Activated naive CD8-positive, alpha-beta T cell treated with anti-CD3 and anti-CD28 coated beads, Interleukin-2, amount 10 ng/mL, durations not matched to agents 7 days and 5 days (primary cell): ENCODE measurements around the gene MRPS18B. TPM values are rescaled to one million over a fixed set of nuclear protein-coding genes. Genes with fewer than 3 reads are reported as not detected.
"Not testable (repeated sequence)": the region's sequence is repeated elsewhere in the genome, so short reads cannot be mapped to it uniquely, and the experiment has no call there.

Experiments
- ATAC-seq: fragments of 150-1000 bp; cut with Tn5 transposase; one replicate; pipeline ENCODE4 v1.10.0; 2021; ENCODE audit warnings: low read depth, moderate library complexity
- POLR2A ChIA-PET: fragments of 350-600 bp; sonication (Branson Sonifier 250); formaldehyde crosslinking; loops from one replicate; lab custom pipeline; 2021; ENCODE audit warnings: antibody characterized with exemption; lab: Charles Lee
- DNase-seq: peaks from one replicate; pipeline ENCODE4 v3.0.0; 2021
- H3K27ac Mint-ChIP-seq: one replicate; pipeline ENCODE4 v1.8.0; 2022; ENCODE audit warnings: mild to moderate bottlenecking, mixed read lengths
- H3K27me3 Mint-ChIP-seq: one replicate; pipeline ENCODE4 v1.8.0; 2022; ENCODE audit warnings: mild to moderate bottlenecking, moderate library complexity, mixed read lengths
- H3K36me3 Mint-ChIP-seq: one replicate; pipeline ENCODE4 v1.8.0; 2021; ENCODE audit warnings: mild to moderate bottlenecking, mixed read lengths
- H3K4me1 Mint-ChIP-seq: one replicate; pipeline ENCODE4 v1.8.0; 2021; ENCODE audit warnings: mixed read lengths
- H3K4me3 Mint-ChIP-seq: one replicate; pipeline ENCODE4 v1.8.0; 2022; ENCODE audit warnings: mild to moderate bottlenecking, moderate library complexity, mixed read lengths
- H3K9me3 Mint-ChIP-seq: one replicate; pipeline ENCODE4 v1.8.0; 2021; ENCODE audit warnings: mixed read lengths
- total RNA-seq, 2 experiments: library from RNA; stranded (reverse); gene quantifications; one replicate each; pipeline ENCODE4 v1.2.3, GENCODE V29; 2021

MRPS18B gene
- total RNA-seq, 2 experiments from 2014 or later, result 43.8 to 44.5 TPM

- Mint-ChIP-seq H3K4me3 (no peak overlapping the region), H3K27me3 (no peaks in the 10 kb centered on the region), H3K27ac (no peak overlapping the region), H3K9me3 (no peaks in the 10 kb centered on the region), H3K36me3 (peaks cover 39% of the 10 kb centered on the region), H3K4me1 (peaks cover 10% of the 10 kb centered on the region)
- POLR2A ChIA-PET, result interaction anchor here (1.1 kb wide), 1 partner anchor 14 kb away, joined by 3 read pairs; no protein-coding TSS in a partner anchor
- no peak for ATAC-seq
- DNase-seq, result no peak
These were observed 37.4 kb downstream of the MRPS18B start for GRCh38 chr6:30654798-30655742.

DNA sequence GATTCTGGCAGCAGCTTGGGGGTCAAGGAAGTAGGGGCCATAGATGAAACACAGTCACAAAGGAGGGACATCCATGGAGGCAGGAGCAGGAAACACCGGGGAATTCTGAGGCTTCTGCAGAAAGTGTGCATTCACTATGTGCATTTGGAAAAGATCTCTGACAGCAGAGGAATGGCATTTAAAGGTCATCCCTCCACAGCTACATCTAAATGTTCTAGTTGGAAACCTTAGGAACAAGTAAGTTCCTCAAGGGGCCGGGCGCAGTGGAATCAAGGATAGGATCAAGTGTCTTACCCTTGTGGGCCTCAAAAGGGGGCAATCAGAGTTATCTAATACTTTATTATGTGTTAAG lies 38.1 kb downstream of the MRPS18B start:
- Mint-ChIP-seq H3K4me1 (peaks cover 10% of the 10 kb centered on the region), H3K36me3 (peaks cover 39% of the 10 kb centered on the region)
- POLR2A ChIA-PET, result no interaction called here

GRCh38 chr6:30656513-30656912 lies 38.9 kb downstream of the MRPS18B start:
- POLR2A ChIA-PET, result no interaction called here
- no peak for ATAC-seq
- H3K9me3 Mint-ChIP-seq, result no peaks in the 10 kb centered on the region

More for the DNA sequence above, 38.1 kb downstream of the MRPS18B start:
- Mint-ChIP-seq H3K27ac (no peak overlapping the region), H3K9me3 (no peaks in the 10 kb centered on the region), H3K27me3 (no peaks in the 10 kb centered on the region), H3K4me3 (no peak overlapping the region)
- ATAC-seq (no peak), DNase-seq (no peak)

GRCh38 chr6:30657454-30657853 lies 39.8 kb downstream of the MRPS18B start:
- Mint-ChIP-seq H3K9me3 (no peaks in the 10 kb centered on the region), H3K4me3 (no peak overlapping the region), H3K27ac (peak overlapping the region; percentile 22), H3K27me3 (no peaks in the 10 kb centered on the region), H3K36me3 (peaks cover 42% of the 10 kb centered on the region), H3K4me1 (peaks cover 10% of the 10 kb centered on the region)
- no peak for ATAC-seq
- no peak for DNase-seq
- POLR2A ChIA-PET, result no interaction called here

More at GRCh38 chr6:30656513-30656912, 38.9 kb downstream of the MRPS18B start:
- Mint-ChIP-seq H3K36me3 (peaks cover 38% of the 10 kb centered on the region), H3K4me3 (no peak overlapping the region), H3K27me3 (no peaks in the 10 kb centered on the region), H3K4me1 (peaks cover 9% of the 10 kb centered on the region), H3K27ac (no peak overlapping the region)
- no peak for DNase-seq

DNA sequence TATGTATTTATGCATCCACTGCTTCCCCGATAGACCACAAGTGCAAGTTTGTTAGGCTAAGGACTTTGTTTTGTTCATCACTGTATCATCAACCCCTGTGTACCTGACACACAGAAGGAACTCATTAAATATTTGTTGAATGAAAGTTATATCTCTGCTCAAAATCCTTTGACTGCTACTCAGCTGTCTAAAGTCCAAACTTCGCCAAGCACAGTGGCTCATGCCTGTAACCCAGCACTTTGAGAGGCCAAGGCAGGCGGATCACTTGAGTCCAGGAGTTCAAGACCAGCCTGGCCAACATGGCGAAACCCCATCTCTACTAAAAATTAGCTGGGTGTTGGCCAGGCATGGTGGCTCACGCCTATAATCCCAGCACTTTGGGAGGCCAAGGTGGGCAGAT lies 40.3 kb downstream of the MRPS18B start:
- H3K4me3 Mint-ChIP-seq, DNase-seq, H3K27me3 Mint-ChIP-seq, POLR2A ChIA-PET, H3K27ac Mint-ChIP-seq, H3K9me3 Mint-ChIP-seq, ATAC-seq: not testable (repeated sequence)
- Mint-ChIP-seq H3K4me1 (peaks cover 10% of the 10 kb centered on the region), H3K36me3 (peaks cover 41% of the 10 kb centered on the region)

- peaks cover 10% of the 10 kb centered on the region for H3K4me1 Mint-ChIP-seq
- peaks cover 25% of the 10 kb centered on the region for H3K36me3 Mint-ChIP-seq
- H3K9me3 Mint-ChIP-seq, result no peaks in the 10 kb centered on the region
- no peak overlapping the region for H3K27ac Mint-ChIP-seq
- H3K27me3 Mint-ChIP-seq, result no peaks in the 10 kb centered on the region
- DNase-seq, result no peak
- POLR2A ChIA-PET, result interaction anchor here (0.7 to 1.0 kb wide), 3 partner anchors 12 to 50 kb away, joined by 3 read pairs; no protein-coding TSS in a partner anchor
- no peak overlapping the region for H3K4me3 Mint-ChIP-seq
- ATAC-seq, result no peak
These were observed 47.5 kb downstream of the MRPS18B start for GRCh38 chr6:30664994-30665767.

GRCh38 chr6:30666300-30666699 lies 48.7 kb downstream of the MRPS18B start:
- H3K9me3 Mint-ChIP-seq, DNase-seq, H3K27me3 Mint-ChIP-seq, H3K4me3 Mint-ChIP-seq: not testable (repeated sequence)
- POLR2A ChIA-PET, result interaction anchor here (0.6 kb wide), 1 partner anchor 161 kb away, joined by 4 read pairs; no protein-coding TSS in a partner anchor
- H3K4me1 Mint-ChIP-seq, result peaks cover 20% of the 10 kb centered on the region
- H3K36me3 Mint-ChIP-seq, result peaks cover 29% of the 10 kb centered on the region
- peak overlapping the region; percentile 35 for H3K27ac Mint-ChIP-seq
- ATAC-seq, result peak; percentile 56

DNA sequence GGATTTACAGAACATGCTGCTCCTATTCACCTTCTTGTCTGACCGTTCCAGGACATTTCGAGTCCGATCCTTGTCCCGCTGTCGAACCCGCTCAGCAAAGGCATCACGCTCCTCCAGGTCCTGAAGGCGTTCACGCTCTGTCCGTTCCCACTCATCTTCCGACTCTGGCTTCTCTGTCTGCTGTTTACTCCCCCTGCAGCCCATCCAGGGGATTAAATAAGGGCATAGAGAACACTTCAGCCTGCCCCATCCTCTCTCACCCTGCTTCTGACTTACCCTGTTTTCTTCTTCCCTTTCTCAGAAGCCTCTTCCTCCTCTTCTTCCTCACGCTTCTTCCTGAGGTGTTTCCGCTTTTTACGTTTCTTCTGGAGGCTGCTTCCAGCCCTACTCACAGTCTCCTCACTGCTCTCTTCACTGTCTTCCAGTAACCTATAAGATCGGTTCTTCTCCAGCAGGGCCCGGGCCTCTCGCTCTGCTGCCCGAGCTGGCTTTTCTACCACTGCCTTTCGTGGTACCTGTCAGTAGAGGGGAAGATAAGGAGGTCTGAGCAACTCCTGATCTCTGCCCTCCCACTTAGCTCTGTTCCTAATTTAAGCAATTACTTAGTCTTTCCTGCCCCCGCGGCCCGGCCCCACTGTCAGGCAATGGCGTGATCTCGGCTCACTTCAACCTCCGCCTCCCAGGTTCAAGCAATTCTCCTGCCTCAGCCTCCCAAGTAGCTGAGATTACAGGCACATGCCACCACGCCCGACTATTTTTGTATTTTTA lies 53.3 kb downstream of the MRPS18B start:
- DNase-seq (no peak), ATAC-seq (no peak)
- peak overlapping the region; percentile 78 for H3K4me3 Mint-ChIP-seq
- H3K4me1 Mint-ChIP-seq, result peaks cover 25% of the 10 kb centered on the region
- no peak overlapping the region for H3K27ac Mint-ChIP-seq
- POLR2A ChIA-PET, result interaction anchor here (0.9 to 16.6 kb wide), 3 partner anchors 51 to 56 kb away, joined by 4 to 512 read pairs (median 15); partner anchors contain the start of genes MDC1, MRPS18B, PPP1R10 and TUBB
- no peaks in the 10 kb centered on the region for H3K9me3 Mint-ChIP-seq
- H3K36me3 Mint-ChIP-seq, result peaks cover 11% of the 10 kb centered on the region
- H3K27me3 Mint-ChIP-seq, result no peaks in the 10 kb centered on the region

GRCh38 chr6:30672445-30673253 lies 55.0 kb downstream of the MRPS18B start, which contains the start of gene DHX16:
Gene DHX16 (minus strand): TSS chr6:30673006. CDS start chr6:30672841, 165 bp downstream.
- no peaks in the 10 kb centered on the region for H3K27me3 Mint-ChIP-seq
- peak within 1 kb of the TSS; percentile 78 for H3K4me3 Mint-ChIP-seq
- DNase-seq (peak; percentile 89), ATAC-seq (peak; percentile 83)
- POLR2A ChIA-PET, result interaction anchor here (0.7 to 16.6 kb wide), 18 partner anchors 11 to 212 kb away, joined by 3 to 512 read pairs (median 4); partner anchors contain the start of genes ABCF1, ATAT1, DDR1 and GNL1
- peaks cover 28% of the 10 kb centered on the region for H3K4me1 Mint-ChIP-seq
- H3K36me3 Mint-ChIP-seq, result peaks cover 21% of the 10 kb centered on the region
- peak within 1 kb of the TSS; percentile 75 for H3K27ac Mint-ChIP-seq
- H3K9me3 Mint-ChIP-seq, result no peaks in the 10 kb centered on the region
